KMS-11 (cell line): ENCODE results near the gene CWF19L1.

Experiments used
- H2AFZ ChIP-seq: fragments of 200-600 bp; sonication (generic); 2 replicates; pipeline ENCODE4 v1.6.1; 2016; ENCODE audit warnings: antibody characterized with exemption, mixed run types, low read depth
- H3K27ac ChIP-seq: fragments of 200-600 bp; sonication (generic); 2 replicates; pipeline ENCODE4 v1.6.1; 2016; ENCODE audit warnings: mild to moderate bottlenecking, mixed run types
- H3K27me3 ChIP-seq: fragments of 200-600 bp; sonication (generic); 2 replicates; pipeline ENCODE4 v1.6.1; 2017; ENCODE audit warnings: mild to moderate bottlenecking, low read depth, mixed run types, moderate library complexity; ENCODE audit not compliant: insufficient read depth
- H3K36me3 ChIP-seq: fragments of 200-600 bp; sonication (generic); 2 replicates; pipeline ENCODE4 v1.6.1; 2017; ENCODE audit warnings: mild to moderate bottlenecking, mixed run types; ENCODE audit not compliant: insufficient read depth
- H3K4me1 ChIP-seq: fragments of 200-600 bp; sonication (generic); 2 replicates; pipeline ENCODE4 v1.6.1; 2016; ENCODE audit warnings: mild to moderate bottlenecking, low read depth, mixed run types; ENCODE audit not compliant: poor library complexity, severe bottlenecking
- H3K4me2 ChIP-seq: fragments of 200-600 bp; sonication (generic); 2 replicates; pipeline ENCODE4 v1.7.0; 2016; ENCODE audit warnings: mild to moderate bottlenecking, mixed run types
- H3K4me3 ChIP-seq: fragments of 200-600 bp; sonication (generic); IDR thresholded peaks from 2 replicates; pipeline ENCODE4 v1.6.1; 2017; ENCODE audit warnings: low read depth, low read length, mixed read lengths; ENCODE audit not compliant: insufficient read depth
- H3K79me2 ChIP-seq: fragments of 200-600 bp; sonication (generic); 2 replicates; pipeline ENCODE4 v1.6.1; 2016; ENCODE audit warnings: low read depth, mixed run types; ENCODE audit not compliant: insufficient read depth
- H3K9ac ChIP-seq: fragments of 200-600 bp; sonication (generic); 2 replicates; pipeline ENCODE4 v1.6.1; 2016; ENCODE audit warnings: mild to moderate bottlenecking, mixed run types
- H4K20me1 ChIP-seq: fragments of 200-600 bp; sonication (generic); 2 replicates; pipeline ENCODE4 v1.6.1; 2016; ENCODE audit warnings: mild to moderate bottlenecking, mixed run types; ENCODE audit not compliant: insufficient read depth
- CTCF ChIP-seq: fragments of 200-600 bp; sonication (generic); conservative IDR thresholded peaks from 2 replicates; pipeline ENCODE4 v1.6.1; 2017; ENCODE audit warnings: low read depth, mild to moderate bottlenecking, antibody characterized with exemption, low read length, moderate library complexity, mixed read lengths

Gene CWF19L1

GRCh38 chr10:100229819-100230422, 37.5 kb downstream of the CWF19L1 start:
- H2AFZ ChIP-seq: peak overlapping the region; percentile 50; the same call in 1 of the 2 replicates
- no peaks in the 10 kb centered on the region; the same call in 1 of the 2 replicates for H3K36me3 ChIP-seq
- no peaks in the 10 kb centered on the region for H3K27me3 ChIP-seq
- H3K79me2 ChIP-seq: no peaks in the 10 kb centered on the region
- peak overlapping the region; percentile 35; the same call in 1 of the 2 replicates for H3K9ac ChIP-seq
- no peaks in the 10 kb centered on the region for H4K20me1 ChIP-seq
- no peak for TF ChIP-seq CTCF
- no peak overlapping the region for H3K27ac ChIP-seq
- peak overlapping the region; percentile 18; the same call in 1 of the 2 replicates for H3K4me2 ChIP-seq
- no peak overlapping the region for H3K4me3 ChIP-seq
- H3K4me1 ChIP-seq: no peaks in the 10 kb centered on the region

DNA sequence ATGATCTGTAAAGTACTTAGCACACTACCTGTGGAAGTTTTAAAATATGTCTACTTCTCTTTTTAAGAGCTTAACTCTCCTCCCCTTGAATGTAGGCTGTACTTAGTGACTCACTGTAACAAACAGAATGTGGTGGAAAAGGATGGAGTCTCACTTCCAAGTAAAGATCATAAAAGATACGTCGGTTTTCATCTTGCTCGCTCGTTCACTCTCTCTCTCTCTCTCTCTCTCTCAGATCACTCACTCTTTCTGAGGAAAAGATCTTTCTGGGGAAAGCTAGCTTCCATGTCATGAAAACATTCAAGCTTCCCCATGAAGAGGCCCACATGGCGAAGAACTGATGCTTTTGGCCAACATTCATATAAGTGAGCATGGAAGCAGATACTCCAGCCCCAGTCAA, 43.6 kb downstream of the CWF19L1 start:
- Histone ChIP-seq H3K79me2 (no peaks in the 10 kb centered on the region), H3K27me3 (no peaks in the 10 kb centered on the region), H2AFZ (no peak overlapping the region), H3K4me3 (no peak overlapping the region), H4K20me1 (no peaks in the 10 kb centered on the region), H3K4me1 (no peaks in the 10 kb centered on the region), H3K36me3 (no peaks in the 10 kb centered on the region), H3K27ac (no peak overlapping the region), H3K9ac (no peak overlapping the region), H3K4me2 (no peak overlapping the region)
- no peak for TF ChIP-seq CTCF

- Histone ChIP-seq H3K79me2 (no peaks in the 10 kb centered on the region), H3K27me3 (no peaks in the 10 kb centered on the region), H3K36me3 (no peaks in the 10 kb centered on the region), H3K27ac (no peak overlapping the region), H2AFZ (no peak overlapping the region), H3K4me1 (no peaks in the 10 kb centered on the region), H4K20me1 (no peaks in the 10 kb centered on the region), H3K9ac (no peak overlapping the region), H3K4me2 (no peak overlapping the region), H3K4me3 (no peak overlapping the region)
- no peak for TF ChIP-seq CTCF
Measured at GRCh38 chr10:100222529-100222928, 44.9 kb downstream of the CWF19L1 start.

GRCh38 chr10:100216006-100216405, 51.4 kb downstream of the CWF19L1 start:
- Histone ChIP-seq H3K4me2 (no peak overlapping the region), H3K4me3 (no peak overlapping the region), H4K20me1 (no peaks in the 10 kb centered on the region), H2AFZ (no peak overlapping the region), H3K27me3 (no peaks in the 10 kb centered on the region), H3K79me2 (no peaks in the 10 kb centered on the region), H3K27ac (no peak overlapping the region), H3K4me1 (no peaks in the 10 kb centered on the region), H3K36me3 (no peaks in the 10 kb centered on the region), H3K9ac (no peak overlapping the region)
- no peak for TF ChIP-seq CTCF
